Neural crest cell (in vitro differentiated cells): ENCODE measurements around the gene SLC30A7. TPM values are rescaled to one million over a fixed set of nuclear protein-coding genes. Genes with fewer than 3 reads are reported as not detected.
A peak's percentile ranks its signal among the peaks of the same experiment; 100 is the strongest.
"Not testable (repeated sequence)": the region's sequence is repeated elsewhere in the genome, so short reads cannot be mapped to it uniquely, and the experiment has no call there.

Source experiments
- DNase-seq: peaks from one replicate; pipeline ENCODE4 v3.0.0; 2021; ENCODE audit warnings: low read depth, mixed read lengths, low spot score
- H3K27ac Mint-ChIP-seq: one replicate; pipeline ENCODE4 v1.8.0; 2021; ENCODE audit warnings: mild to moderate bottlenecking, mixed read lengths; ENCODE audit not compliant: unreplicated experiment
- H3K27me3 Mint-ChIP-seq: 2 replicates; pipeline ENCODE4 v1.8.0; 2021; ENCODE audit warnings: low read depth, mild to moderate bottlenecking, mixed read lengths
- H3K36me3 Mint-ChIP-seq: 2 replicates; pipeline ENCODE4 v1.8.0; 2021; ENCODE audit warnings: low read depth, mild to moderate bottlenecking, mixed read lengths
- H3K4me1 Mint-ChIP-seq: 2 replicates; pipeline ENCODE4 v1.8.0; 2021; ENCODE audit warnings: mixed read lengths
- H3K4me3 Mint-ChIP-seq: one replicate; pipeline ENCODE4 v1.8.0; 2021; ENCODE audit warnings: mild to moderate bottlenecking, mixed read lengths
- H3K9me3 Mint-ChIP-seq: 2 replicates; pipeline ENCODE4 v1.8.0; 2021; ENCODE audit warnings: mixed read lengths
- long read RNA-seq: library from polyadenylated mRNA; unstranded; transcript quantifications from one replicate; pipeline ENCODE4 v2.0.0, GENCODE V29; 2020
- total RNA-seq: library from RNA; stranded (reverse); gene quantifications from 2 replicates; pipeline ENCODE4 v1.2.1, GENCODE V29; 2021
- TF ChIP-seq, protein P1 (sequence below): fragments of 200-600 bp; sonication (generic); conservative IDR thresholded peaks from 2 replicates; pipeline ENCODE4 v1.5.0; 2021; ENCODE audit warnings: antibody characterized with exemption, mild to moderate bottlenecking

The SLC30A7 gene, protein sequence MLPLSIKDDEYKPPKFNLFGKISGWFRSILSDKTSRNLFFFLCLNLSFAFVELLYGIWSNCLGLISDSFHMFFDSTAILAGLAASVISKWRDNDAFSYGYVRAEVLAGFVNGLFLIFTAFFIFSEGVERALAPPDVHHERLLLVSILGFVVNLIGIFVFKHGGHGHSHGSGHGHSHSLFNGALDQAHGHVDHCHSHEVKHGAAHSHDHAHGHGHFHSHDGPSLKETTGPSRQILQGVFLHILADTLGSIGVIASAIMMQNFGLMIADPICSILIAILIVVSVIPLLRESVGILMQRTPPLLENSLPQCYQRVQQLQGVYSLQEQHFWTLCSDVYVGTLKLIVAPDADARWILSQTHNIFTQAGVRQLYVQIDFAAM
- 21.4 and 22.9 TPM in 2 replicates for total RNA-seq
- long read RNA-seq, full-length matches to known transcripts = 19 of 29 reads
- long read RNA-seq, partial matches to known transcripts = 1 of 29 reads
- long read RNA-seq, other reads (novel, unspliced or antisense) = 9 of 29 reads

DNA sequence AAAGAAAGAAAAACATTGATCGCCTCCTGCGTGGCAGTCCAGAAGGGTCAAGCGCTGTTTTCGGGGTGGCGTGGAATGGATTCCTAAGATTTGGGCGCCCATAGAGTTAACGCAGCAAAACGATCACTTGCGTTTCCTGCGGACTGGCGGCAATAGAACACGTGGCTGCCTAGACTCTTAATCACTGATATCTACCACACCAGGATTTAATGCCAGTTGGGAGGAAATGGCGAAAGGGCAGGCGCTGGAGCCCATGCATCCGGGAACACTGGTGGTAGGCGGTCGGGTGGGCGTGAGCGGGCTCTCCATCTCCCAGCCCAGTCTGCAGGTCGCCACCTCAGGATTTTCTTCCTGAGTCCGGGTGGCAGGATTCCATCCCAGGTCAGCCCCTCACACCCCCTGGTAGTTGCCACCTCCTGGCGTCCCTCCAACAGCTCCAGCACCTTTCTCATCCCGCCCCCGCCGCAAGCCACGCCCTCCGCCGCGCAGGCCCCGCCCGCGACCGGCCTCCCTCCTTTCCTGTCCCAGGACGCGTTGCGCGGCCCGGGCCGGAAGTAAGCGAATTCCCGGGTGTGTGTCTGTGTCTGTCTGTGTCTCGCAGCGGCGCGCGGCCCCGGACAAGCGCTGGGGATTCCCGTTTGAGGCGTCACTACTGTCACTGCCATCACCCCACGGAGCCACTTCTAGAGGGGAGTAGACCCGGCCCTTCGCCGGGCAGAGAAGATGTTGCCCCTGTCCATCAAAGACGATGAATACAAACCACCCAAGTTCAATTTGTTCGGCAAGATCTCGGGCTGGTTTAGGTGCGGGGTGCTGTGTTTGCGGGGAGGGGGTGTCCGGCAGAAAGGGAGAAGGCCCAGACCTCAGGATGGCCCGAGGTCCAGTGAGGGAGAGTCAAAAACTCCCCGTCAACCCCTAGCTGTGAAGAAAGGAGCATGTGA lies at the start of gene SLC30A7:
TSS of gene SLC30A7 (plus strand) at position 551 of the 941 bp plus-strand sequence. CDS start at position 724, 173 bp downstream.
- Mint-ChIP-seq H3K36me3 (peaks cover 29% of the 10 kb centered on the region), H3K9me3 (peaks cover 9% of the 10 kb centered on the region), H3K27ac (peak within 1 kb of the TSS; percentile 92), H3K4me1 (peaks cover 44% of the 10 kb centered on the region), H3K27me3 (no peaks in the 10 kb centered on the region), H3K4me3 (peak within 1 kb of the TSS; percentile 100)
- peak; percentile 87 for DNase-seq
- TF ChIP-seq, protein P1, sequence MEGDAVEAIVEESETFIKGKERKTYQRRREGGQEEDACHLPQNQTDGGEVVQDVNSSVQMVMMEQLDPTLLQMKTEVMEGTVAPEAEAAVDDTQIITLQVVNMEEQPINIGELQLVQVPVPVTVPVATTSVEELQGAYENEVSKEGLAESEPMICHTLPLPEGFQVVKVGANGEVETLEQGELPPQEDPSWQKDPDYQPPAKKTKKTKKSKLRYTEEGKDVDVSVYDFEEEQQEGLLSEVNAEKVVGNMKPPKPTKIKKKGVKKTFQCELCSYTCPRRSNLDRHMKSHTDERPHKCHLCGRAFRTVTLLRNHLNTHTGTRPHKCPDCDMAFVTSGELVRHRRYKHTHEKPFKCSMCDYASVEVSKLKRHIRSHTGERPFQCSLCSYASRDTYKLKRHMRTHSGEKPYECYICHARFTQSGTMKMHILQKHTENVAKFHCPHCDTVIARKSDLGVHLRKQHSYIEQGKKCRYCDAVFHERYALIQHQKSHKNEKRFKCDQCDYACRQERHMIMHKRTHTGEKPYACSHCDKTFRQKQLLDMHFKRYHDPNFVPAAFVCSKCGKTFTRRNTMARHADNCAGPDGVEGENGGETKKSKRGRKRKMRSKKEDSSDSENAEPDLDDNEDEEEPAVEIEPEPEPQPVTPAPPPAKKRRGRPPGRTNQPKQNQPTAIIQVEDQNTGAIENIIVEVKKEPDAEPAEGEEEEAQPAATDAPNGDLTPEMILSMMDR = no peak

DNA sequence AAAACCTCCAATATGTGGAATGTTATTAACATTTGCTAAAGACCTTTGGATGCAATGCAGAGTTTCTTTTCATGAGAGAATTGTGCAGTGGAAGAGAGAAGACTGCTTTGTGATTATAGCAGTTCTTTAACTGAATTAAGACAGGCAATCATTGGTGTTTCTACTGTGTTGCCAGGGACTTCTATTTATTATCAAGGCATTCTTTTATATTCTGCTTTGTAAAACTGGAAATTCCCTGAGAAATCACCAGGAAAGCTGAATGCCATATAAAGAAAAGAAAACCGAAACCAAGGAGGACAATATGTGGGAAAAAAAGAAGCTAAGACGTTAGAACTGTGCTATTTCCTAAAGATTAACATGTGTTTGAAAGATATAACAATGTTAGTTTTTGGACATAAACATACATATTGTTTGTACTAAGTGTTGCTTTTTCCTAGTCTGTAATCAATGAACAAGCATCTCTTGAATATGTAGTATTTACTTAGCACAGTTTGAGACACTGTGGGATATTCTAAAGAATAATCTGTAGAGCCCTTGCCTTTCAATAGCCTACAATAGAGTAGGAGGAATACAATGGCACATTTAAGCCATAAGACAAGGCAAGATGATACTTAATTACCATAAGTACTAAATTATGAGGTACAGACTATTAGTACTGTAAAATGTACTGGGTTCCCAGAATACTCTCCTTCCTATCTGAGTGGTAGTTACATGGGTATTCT lies 48.4 kb upstream of the SLC30A7 start:
- Mint-ChIP-seq H3K4me3 (peak overlapping the region; percentile 5), H3K36me3 (peaks cover 7% of the 10 kb centered on the region), H3K4me1 (peaks cover 19% of the 10 kb centered on the region), H3K27me3 (no peaks in the 10 kb centered on the region), H3K9me3 (peaks cover 6% of the 10 kb centered on the region), H3K27ac (peak overlapping the region; percentile 78)
- no peak for DNase-seq
- TF ChIP-seq, protein P1 = no peak

DNA sequence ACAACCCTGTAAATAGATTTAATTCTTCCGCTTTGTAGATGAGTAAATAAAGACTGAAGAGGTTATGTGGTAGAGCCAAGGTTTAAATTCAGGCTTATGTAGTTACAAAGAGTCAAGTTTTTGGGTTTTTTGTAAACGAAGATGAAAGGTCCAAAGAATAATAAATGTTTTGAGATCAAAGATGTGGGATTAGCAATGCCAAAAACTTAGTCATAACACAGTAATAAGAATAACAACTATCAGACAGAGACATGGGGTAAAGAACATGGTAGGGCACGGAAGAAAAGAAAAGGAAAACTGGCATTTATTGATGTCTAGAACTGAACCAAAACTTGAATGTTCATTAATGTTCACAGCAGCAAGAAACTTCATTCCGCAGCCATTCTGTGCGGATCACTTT lies 44.2 kb upstream of the SLC30A7 start:
- no peak overlapping the region for H3K27ac Mint-ChIP-seq
- H3K4me1 Mint-ChIP-seq = peaks cover 17% of the 10 kb centered on the region
- DNase-seq = no peak
- H3K9me3 Mint-ChIP-seq = peaks cover 8% of the 10 kb centered on the region
- no peak overlapping the region for H3K4me3 Mint-ChIP-seq
- no peaks in the 10 kb centered on the region for H3K36me3 Mint-ChIP-seq
- TF ChIP-seq, protein P1 = no peak
- H3K27me3 Mint-ChIP-seq = no peaks in the 10 kb centered on the region

DNA sequence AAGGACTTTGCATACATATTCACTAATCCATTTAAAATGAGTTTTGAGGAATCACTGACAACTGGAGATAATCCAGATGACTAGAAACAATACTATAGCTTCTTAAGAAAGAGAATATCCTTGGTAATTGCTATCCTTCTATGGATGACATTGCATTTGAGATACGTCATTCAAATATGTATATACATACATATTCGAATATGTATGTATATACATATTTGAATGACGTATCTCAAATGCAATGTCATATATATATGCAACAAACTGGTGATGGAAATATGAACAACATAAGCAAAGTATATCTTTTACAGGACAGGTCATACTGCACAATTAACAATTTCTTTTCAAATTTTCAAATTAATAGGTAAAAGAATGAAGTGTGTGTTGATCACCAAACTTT lies 42.9 kb upstream of the SLC30A7 start:
- Mint-ChIP-seq H3K27me3 (no peaks in the 10 kb centered on the region), H3K9me3 (peaks cover 8% of the 10 kb centered on the region), H3K36me3 (no peaks in the 10 kb centered on the region), H3K4me1 (peaks cover 6% of the 10 kb centered on the region), H3K4me3 (no peak overlapping the region), H3K27ac (no peak overlapping the region)
- TF ChIP-seq, protein P1 = no peak
- no peak for DNase-seq

DNA sequence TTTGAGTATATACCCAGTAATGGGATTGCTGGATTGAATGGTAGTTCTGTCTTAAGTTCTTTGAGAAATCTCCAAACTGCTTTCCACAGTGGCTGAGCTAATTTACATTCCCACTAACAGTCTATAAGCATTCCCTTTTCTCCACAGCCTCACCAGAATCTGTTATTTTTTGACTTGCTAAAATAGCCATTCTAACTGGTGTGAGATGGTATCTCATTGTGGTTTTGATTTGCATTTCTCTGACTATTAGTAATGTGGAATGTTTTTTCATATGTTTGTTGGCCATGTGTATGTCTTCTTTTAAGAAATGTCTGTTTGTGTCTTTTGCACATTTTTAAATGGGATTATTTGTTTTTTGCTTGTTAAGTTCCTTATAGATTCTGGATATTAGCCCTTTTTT lies 40.8 kb upstream of the SLC30A7 start:
- H3K4me1 Mint-ChIP-seq = not testable (repeated sequence)

More for the DNA sequence above, 40.8 kb upstream of the SLC30A7 start:
- not testable (repeated sequence) for H3K9me3 Mint-ChIP-seq, DNase-seq, H3K36me3 Mint-ChIP-seq, H3K27me3 Mint-ChIP-seq, H3K27ac Mint-ChIP-seq, H3K4me3 Mint-ChIP-seq
